HEK293T (cell line): ENCODE measurements around the gene TREX2.

Experiments
- BHLHE40 ChIP-seq: fragments of 450-650 bp; IDR thresholded peaks from 2 replicates; pipeline ENCODE4 v1.6.1; 2016; ENCODE audit warnings: mild to moderate bottlenecking, moderate library complexity, borderline replicate concordance
- ELF4 ChIP-seq: fragments of 450-650 bp; IDR thresholded peaks from 2 replicates; pipeline ENCODE4 v1.6.1; 2017; ENCODE audit warnings: antibody characterized with exemption
- FOXA1 ChIP-seq: fragments of 450-650 bp; IDR thresholded peaks from 2 replicates; pipeline ENCODE4 v1.6.1; 2016; ENCODE audit warnings: mild to moderate bottlenecking
- FOXK2 ChIP-seq: fragments of 450-650 bp; IDR thresholded peaks from 2 replicates; pipeline ENCODE4 v1.6.1; 2016; ENCODE audit warnings: mild to moderate bottlenecking
- FOXM1 ChIP-seq: fragments of 450-650 bp; IDR thresholded peaks from 2 replicates; pipeline ENCODE4 v1.6.1; 2017; ENCODE audit warnings: mild to moderate bottlenecking, borderline replicate concordance
- LEF1 ChIP-seq: fragments of 450-650 bp; IDR thresholded peaks from 2 replicates; pipeline ENCODE4 v1.6.1; 2017; ENCODE audit warnings: mild to moderate bottlenecking, borderline replicate concordance
- NFRKB ChIP-seq: fragments of 450-650 bp; IDR thresholded peaks from 2 replicates; pipeline ENCODE4 v1.6.1; 2016; ENCODE audit warnings: mild to moderate bottlenecking, moderate library complexity
- SUZ12 ChIP-seq: fragments of 450-650 bp; IDR thresholded peaks from 2 replicates; pipeline ENCODE4 v1.6.1; 2016; ENCODE audit warnings: mild to moderate bottlenecking
- TARDBP ChIP-seq: fragments of 450-650 bp; IDR thresholded peaks from 2 replicates; pipeline ENCODE4 v1.6.1; 2016
- ZNF384 ChIP-seq: fragments of 450-650 bp; IDR thresholded peaks from 2 replicates; pipeline ENCODE4 v1.6.1; 2016

- TF ChIP-seq BHLHE40 (no peak), LEF1 (no peak), ZNF384 (no peak), NFRKB (no peak), FOXK2 (no peak), FOXA1 (no peak), ELF4 (no peak), FOXM1 (no peak), SUZ12 (no peak), TARDBP (no peak)
Measured at GRCh38 chrX:153448556-153449367, 2.9 kb upstream of the TREX2 start.
